Heart right ventricle (tissue), 16 donors: ENCODE data around the gene CTXN3. TPM values are rescaled to one million over a fixed set of nuclear protein-coding genes. Genes with fewer than 3 reads are reported as not detected.

Source experiments
- ATAC-seq, 8 donors: fragments of 200-7000 bp; cut with Tn5 transposase; one replicate each; pipeline ENCODE4 v1.9.1; 2020; ENCODE audit warnings: mild to moderate bottlenecking in 8 of 8, moderate library complexity in 8 of 8, moderate number of reproducible peaks in 1 of 8
- DNase-seq, 2 donors: peaks; one replicate each; pipeline ENCODE4 v3.0.0-alpha.2; 2020
- H3K27ac ChIP-seq, 10 donors: fragments of 200-600 bp; sonication (generic) in 2 of 10; one replicate each; pipeline versions ENCODE4 v1.5.0 to v1.8.0; 2020 to 2022; ENCODE audit warnings: mild to moderate bottlenecking in 3 of 10
- H3K27me3 ChIP-seq, 7 donors: fragments of 200-600 bp; one replicate each; pipeline ENCODE4 v1.8.0; 2021 to 2022; ENCODE audit warnings: mild to moderate bottlenecking in 2 of 7
- H3K36me3 ChIP-seq, 9 donors: fragments of 200-600 bp; sonication (generic) in 1 of 9; one replicate each; pipeline versions ENCODE4 v1.5.0 to v1.8.0; 2020 to 2022; ENCODE audit warnings: mild to moderate bottlenecking in 2 of 9
- H3K4me1 ChIP-seq, 9 donors: fragments of 200-600 bp; sonication (generic) in 1 of 9; one replicate each; pipeline versions ENCODE4 v1.5.0 to v1.8.0; 2020 to 2022; ENCODE audit warnings: mild to moderate bottlenecking in 4 of 9
- H3K4me3 ChIP-seq, 10 donors: fragments of 200-600 bp; sonication (generic) in 2 of 10; one replicate each; pipeline versions ENCODE4 v1.5.0 to v1.8.0; 2020 to 2022; ENCODE audit warnings: mild to moderate bottlenecking in 7 of 10, moderate library complexity in 2 of 10
- H3K9me3 ChIP-seq, 11 donors: fragments of 200-600 bp in 10 of 11; sonication (generic) in 2 of 11; one replicate each; pipeline versions ENCODE4 v1.5.0 to v1.8.0; 2013 to 2022; ENCODE audit warnings: mild to moderate bottlenecking in 2 of 11, control low read depth in 1 of 11, moderate library complexity in 1 of 11
- CTCF ChIP-seq, 9 donors: fragments of 200-600 bp; sonication (generic) in 2 of 9; IDR thresholded peaks; one replicate each; pipeline versions ENCODE4 v1.5.0 to v1.8.0; 2021 to 2022; ENCODE audit warnings: antibody characterized with exemption in 9 of 9, mild to moderate bottlenecking in 5 of 9, moderate library complexity in 1 of 9
- WGBS, 2 donors: extraction: QIAGEN DNeasy Blood & Tissue Kit; methylation state at CpG; one replicate each; pipeline ENCODE4 v1.1.7; 2013; ENCODE audit warnings: inconsistent platforms in 1 of 2; 5-methylcytosine and 5-hydroxymethylcytosine counted together
- intact Hi-C, 10 donors: fragments of 100-400 bp; cut with DNase I; formaldehyde crosslinking; loops; one replicate each; pipeline versions ENCODE4 v1.11.1 to v1.14.2; 2022
- polyA plus RNA-seq, 2 donors: library from polyadenylated mRNA; stranded (reverse); fragments of 200-250 nt; gene quantifications; one replicate each; pipeline ENCODE4 v1.2.3, GENCODE V29; 2013
- total RNA-seq, 10 donors: library from RNA; stranded (reverse); fragmentation: NEBNext Ultra II Directional in 3 of 10; extraction: Animal tissue kit (Norgen Biotek cat#: 25700) in 3 of 10; gene quantifications; one replicate each; pipeline versions ENCODE4 v1.2.1 to v1.2.4, GENCODE V29; 2021 to 2023
- donor health status: Arrhythmogenic right ventricular cardiomyopathy.
- donor health status: ischemic (EF 13 %, LVEDD 7.1; RV severe dilation, severe dysfunction).
- donor health status: healthy with polysubstance abuse.
- donor health status: DM: no; HTN: yes; CAD: no.
- donor health status: DM: no; HTN: no; CAD: no.
- donor health status: ischemic (EF 25% LVEDD 6.9; RV normal size, moderate dysfunction).
- donor health status: ischemic (EF 25% LVEDD 5.7; RV mildly dilated, moderate dysfunction).
- donor health status: healthy.
- donor health status: DM: yes; HTN: yes; CAD: no.
- donor health status: Ischemic cardiomyopathy.
- donor health status: ischemic (EF 35%, LVEDD 5.7; RV mildly dilated, moderate dysfunction).
- donor health status: nonischemic (EF 11% LVEDD 7.7; RV severe dilation, severe dysfunction).
- donor health status: DM: yes; HTN: yes; CAD: no.
- donor health status: PGD.
- donor health status: ischemic (EF 29% LVEDD 5.4; RV normal size, mild dysfunction).
- donor health status: nonischemic (EF 23%, LVEDD 6.1; RV moderate dilation, normal function).

Gene CTXN3
- total and polyA plus RNA-seq, 12 donors, result not detected

GRCh38 chr5:127601601-127602000 is 47.3 kb upstream of the CTXN3 start:
- intact Hi-C loops, result no loop called here
- ATAC-seq, result no peak
- 83 to 84% methylated on average over 4 of the region's 4 CpGs for WGBS, 2 donors

GRCh38 chr5:127602481-127602880 is 46.4 kb upstream of the CTXN3 start:
- no peak for ATAC-seq
- 97 to 99% methylated on average over 3 of the region's 3 CpGs for WGBS, 2 donors
- H3K27me3 ChIP-seq, result no peaks in the 10 kb centered on the region
- DNase-seq, result no peak
- peaks cover 0 to 5% (median 0%) of the 10 kb centered on the region in 9 donors for H3K4me1 ChIP-seq
- no peaks in the 10 kb centered on the region for H3K9me3 ChIP-seq
- H3K27ac ChIP-seq, result no peak overlapping the region
- no peak for TF ChIP-seq CTCF (IDR thresholded peaks at IDR 0.05)
- no peaks in the 10 kb centered on the region for H3K36me3 ChIP-seq
- H3K4me3 ChIP-seq, result no peak overlapping the region
- intact Hi-C loops, result no loop called here

More at GRCh38 chr5:127601601-127602000, 47.3 kb upstream of the CTXN3 start:
- Histone ChIP-seq H3K27me3 (no peaks in the 10 kb centered on the region), H3K27ac (no peak overlapping the region), H3K9me3 (no peaks in the 10 kb centered on the region), H3K4me3 (no peak overlapping the region), H3K36me3 (no peaks in the 10 kb centered on the region), H3K4me1 (peaks cover 0 to 5% (median 0%) of the 10 kb centered on the region in 9 donors)
- no peak for TF ChIP-seq CTCF (IDR thresholded peaks at IDR 0.05)
- no peak for DNase-seq

- Histone ChIP-seq H3K4me3 (no peak overlapping the region), H3K36me3 (no peaks in the 10 kb centered on the region), H3K9me3 (no peaks in the 10 kb centered on the region), H3K4me1 (peaks cover 0 to 5% (median 0%) of the 10 kb centered on the region in 9 donors), H3K27me3 (no peaks in the 10 kb centered on the region), H3K27ac (no peak overlapping the region)
- no peak for DNase-seq
- ATAC-seq, result no peak
- 37 to 38% methylated on average over 8 of the region's 8 CpGs for WGBS, 2 donors
- TF ChIP-seq CTCF (IDR thresholded peaks at IDR 0.05), result no peak
- intact Hi-C loops, result no loop called here
Measured at GRCh38 chr5:127602896-127603844, 45.7 kb upstream of the CTXN3 start.

GRCh38 chr5:127608077-127608660 is 40.7 kb upstream of the CTXN3 start:
- intact Hi-C loops, result no loop called here
- no peak overlapping the region for H3K4me3 ChIP-seq
- no peak for TF ChIP-seq CTCF (IDR thresholded peaks at IDR 0.05)
- no peaks in the 10 kb centered on the region for H3K9me3 ChIP-seq
- DNase-seq, result no peak
- no peaks in the 10 kb centered on the region for H3K27me3 ChIP-seq
- no peaks in the 10 kb centered on the region for H3K36me3 ChIP-seq
- no peaks in the 10 kb centered on the region for H3K4me1 ChIP-seq
- WGBS, 2 donors, result 84 to 87% methylated on average over 6 of the region's 6 CpGs
- no peak overlapping the region for H3K27ac ChIP-seq
- no peak for ATAC-seq
